ENCODE measurements around the gene TP53.
A peak's percentile ranks its signal among the peaks of the same experiment; 100 is the strongest.

The TP53 gene

GRCh38 chr17:7687072-7687907 is at the start of gene TP53:
Gene TP53, minus strand, starts transcription at chr17:7687490. Its CDS starts 10,896 bp downstream, at chr17:7676594.
- DNase-seq: no peak

GRCh38 chr17:7732981-7733539 is 45.8 kb upstream of the TP53 start:
- no peak for DNase-seq

GRCh38 chr17:7729816-7730215 is 42.5 kb upstream of the TP53 start:
- no peak for DNase-seq

- DNase-seq: no peak
These were observed 40.6 kb upstream of the TP53 start for GRCh38 chr17:7727886-7728285.

- no peak for DNase-seq
These were observed 34.3 kb upstream of the TP53 start for GRCh38 chr17:7721612-7722011.

- DNase-seq: no peak
These were observed 32.8 kb upstream of the TP53 start for GRCh38 chr17:7720125-7720524.

GRCh38 chr17:7719661-7720060 is 32.4 kb upstream of the TP53 start:
- no peak for DNase-seq

GRCh38 chr17:7717756-7718350 is 30.6 kb upstream of the TP53 start:
- no peak for DNase-seq

- peak; percentile 83 for DNase-seq
These were observed 29.8 kb upstream of the TP53 start, which contains the start of gene DNAH2 for GRCh38 chr17:7716901-7717755. Gene DNAH2, plus strand, starts transcription at chr17:7717744. Its CDS starts 1,991 bp downstream, at chr17:7719735.

- DNase-seq: no peak
These were observed 28.9 kb upstream of the TP53 start for GRCh38 chr17:7715936-7716886.

GRCh38 chr17:7714721-7715594 is 27.7 kb upstream of the TP53 start:
- DNase-seq: no peak

GRCh38 chr17:7713782-7714181 is 26.5 kb upstream of the TP53 start:
- DNase-seq: no peak

- peak; percentile 46 for DNase-seq
These were observed 25.0 kb upstream of the TP53 start for GRCh38 chr17:7712111-7712771.

- no peak for DNase-seq
These were observed 23.9 kb upstream of the TP53 start for GRCh38 chr17:7711051-7711755.

GRCh38 chr17:7710301-7710700 is 23.0 kb upstream of the TP53 start:
- no peak for DNase-seq

GRCh38 chr17:7709031-7709430 is 21.7 kb upstream of the TP53 start:
- DNase-seq: no peak

GRCh38 chr17:7707858-7708750 is 20.8 kb upstream of the TP53 start:
- DNase-seq: no peak

GRCh38 chr17:7707446-7707845 is 20.2 kb upstream of the TP53 start:
- DNase-seq: no peak

All from 8988T (cell line).